Thoracic aorta (tissue), 2 donors: ENCODE data around the gene TRAPPC3L. TPM values are rescaled to one million over a fixed set of nuclear protein-coding genes. Genes with fewer than 3 reads are reported as not detected.

Experiments used
- ATAC-seq: fragments of 150-250 bp; one replicate; pipeline ENCODE4 v1.8.0; 2017; ENCODE audit warnings: low read depth; ENCODE audit not compliant: insufficient number of reproducible peaks, low FRiP score
- DNase-seq: peaks from one replicate; pipeline ENCODE4 v3.0.0-alpha.2; 2020; ENCODE audit warnings: low spot score
- H3K27ac ChIP-seq, 2 donors: fragments of 200-600 bp; sonication (generic); 1 replicate in 1 of 2; 2 replicates in 1 of 2; pipeline ENCODE4 v1.5.1; 2016; ENCODE audit warnings: mild to moderate bottlenecking in 2 of 2, moderate library complexity in 2 of 2
- H3K27me3 ChIP-seq: fragments of 200-600 bp; sonication (generic); replicated peaks from 2 replicates; pipeline ENCODE4 v1.6.0; 2016; ENCODE audit warnings: mild to moderate bottlenecking; ENCODE audit not compliant: insufficient read depth
- H3K36me3 ChIP-seq: fragments of 200-600 bp; sonication (generic); one replicate; pipeline ENCODE4 v1.5.1; 2016
- H3K4me1 ChIP-seq, 2 donors: fragments of 200-600 bp; sonication (generic); 1 replicate in 1 of 2; 2 replicates in 1 of 2; pipeline versions ENCODE4 v1.5.1 to v1.6.0; 2016; ENCODE audit warnings: low read depth in 2 of 2, mild to moderate bottlenecking in 1 of 2; ENCODE audit not compliant: control insufficient read depth in 1 of 2
- H3K4me3 ChIP-seq: fragments of 200-600 bp; sonication (generic); 2 replicates; pipeline ENCODE4 v1.5.1; 2016; ENCODE audit warnings: mild to moderate bottlenecking
- H3K9me3 ChIP-seq: fragments of 200-600 bp; sonication (generic); 2 replicates; pipeline ENCODE4 v1.5.1; 2016
- CTCF ChIP-seq: fragments of 200-600 bp; sonication (generic); IDR thresholded peaks from one replicate; pipeline ENCODE4 v1.5.1; 2019; ENCODE audit warnings: antibody characterized with exemption
- total RNA-seq, 2 donors: library from RNA; depleted of rRNA; stranded (reverse); fragments of >200 nt; gene quantifications; one replicate each; pipeline versions ENCODE4 v1.1.0 to v1.2.3, GENCODE V29; 2016

The TRAPPC3L gene
- total RNA-seq, 2 donors from 2014 or later = not detected

- ATAC-seq (no peak), DNase-seq (no peak)
- Histone ChIP-seq H3K27me3 (no peaks in the 10 kb centered on the region), H3K36me3 (no peaks in the 10 kb centered on the region), H3K4me3 (no peak overlapping the region), H3K4me1 (no peaks in the 10 kb centered on the region), H3K27ac (no peak overlapping the region), H3K9me3 (no peaks in the 10 kb centered on the region)
- no peak for TF ChIP-seq CTCF
Measured at GRCh38 chr6:116471531-116471930, 74.0 kb downstream of the TRAPPC3L start.

GRCh38 chr6:116468293-116468692 lies 77.2 kb downstream of the TRAPPC3L start:
- no peak for TF ChIP-seq CTCF
- ATAC-seq = no peak

GRCh38 chr6:116467514-116467913 lies 78.0 kb downstream of the TRAPPC3L start:
- no peak overlapping the region for H3K4me3 ChIP-seq
- H3K4me1 ChIP-seq = peaks cover 1 to 4% of the 10 kb centered on the region in 2 donors
- no peak for TF ChIP-seq CTCF
- no peak overlapping the region for H3K27ac ChIP-seq
- H3K9me3 ChIP-seq = no peaks in the 10 kb centered on the region
- no peaks in the 10 kb centered on the region for H3K36me3 ChIP-seq
- ATAC-seq (no peak), DNase-seq (no peak)
- no peaks in the 10 kb centered on the region for H3K27me3 ChIP-seq

More at GRCh38 chr6:116468293-116468692, 77.2 kb downstream of the TRAPPC3L start:
- no peak for DNase-seq
- no peak overlapping the region for H3K4me3 ChIP-seq
- H3K36me3 ChIP-seq = no peaks in the 10 kb centered on the region
- no peaks in the 10 kb centered on the region for H3K27me3 ChIP-seq
- no peaks in the 10 kb centered on the region for H3K9me3 ChIP-seq
- no peaks in the 10 kb centered on the region for H3K4me1 ChIP-seq
- H3K27ac ChIP-seq = no peak overlapping the region

GRCh38 chr6:116467096-116467495 lies 78.4 kb downstream of the TRAPPC3L start:
- H3K4me3 ChIP-seq = no peak overlapping the region
- no peaks in the 10 kb centered on the region for H3K9me3 ChIP-seq
- H3K27ac ChIP-seq = no peak overlapping the region
- DNase-seq = no peak
- TF ChIP-seq CTCF = no peak
- H3K27me3 ChIP-seq = no peaks in the 10 kb centered on the region
- peaks cover 5 to 8% of the 10 kb centered on the region in 2 donors for H3K4me1 ChIP-seq
- no peak for ATAC-seq
- H3K36me3 ChIP-seq = no peaks in the 10 kb centered on the region

GRCh38 chr6:116465246-116465645 lies 80.2 kb downstream of the TRAPPC3L start:
- Histone ChIP-seq H3K9me3 (no peaks in the 10 kb centered on the region), H3K4me1 (peaks cover 5 to 14% of the 10 kb centered on the region in 2 donors), H3K27ac (no peak overlapping the region), H3K4me3 (no peak overlapping the region), H3K36me3 (no peaks in the 10 kb centered on the region), H3K27me3 (no peaks in the 10 kb centered on the region)
- TF ChIP-seq CTCF = no peak
- no peak for ATAC-seq
- no peak for DNase-seq
